GM10266 (cell line): ENCODE measurements around the gene SOHLH2.

ENCODE experiments used
- DNase-seq: peaks from one replicate; pipeline ENCODE4 v3.0.0; 2012; ENCODE audit errors: extremely low spot score
- TF ChIP-seq, protein P1 (sequence below): IDR thresholded peaks from 2 replicates; pipeline ENCODE4 v1.5.1; 2012; ENCODE audit warnings: mild to moderate bottlenecking, low read depth; ENCODE audit not compliant: control insufficient read depth, insufficient read depth; ENCODE audit errors: missing control alignments

The SOHLH2 gene

DNA sequence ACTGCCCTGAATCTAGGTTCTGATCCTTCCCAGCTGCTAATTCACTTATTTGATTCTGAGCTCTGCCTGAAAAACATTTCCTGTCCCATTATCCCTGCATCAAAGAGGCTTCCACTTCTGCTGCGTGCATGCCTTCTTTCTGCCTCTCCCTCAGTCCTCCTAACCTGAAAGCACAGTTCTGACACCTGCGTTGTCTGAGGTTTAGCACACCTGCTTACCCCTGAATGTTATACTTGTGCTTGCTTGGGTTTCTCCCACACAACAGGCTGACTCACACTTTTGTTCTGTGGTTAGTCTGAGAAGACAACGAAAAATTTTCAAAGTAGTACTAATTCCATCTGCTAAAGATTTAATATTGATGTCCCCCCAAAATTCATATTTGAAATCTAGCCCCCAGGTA is 3.1 kb upstream of the SOHLH2 start:
- DNase-seq, result no peak
- TF ChIP-seq, protein P1, sequence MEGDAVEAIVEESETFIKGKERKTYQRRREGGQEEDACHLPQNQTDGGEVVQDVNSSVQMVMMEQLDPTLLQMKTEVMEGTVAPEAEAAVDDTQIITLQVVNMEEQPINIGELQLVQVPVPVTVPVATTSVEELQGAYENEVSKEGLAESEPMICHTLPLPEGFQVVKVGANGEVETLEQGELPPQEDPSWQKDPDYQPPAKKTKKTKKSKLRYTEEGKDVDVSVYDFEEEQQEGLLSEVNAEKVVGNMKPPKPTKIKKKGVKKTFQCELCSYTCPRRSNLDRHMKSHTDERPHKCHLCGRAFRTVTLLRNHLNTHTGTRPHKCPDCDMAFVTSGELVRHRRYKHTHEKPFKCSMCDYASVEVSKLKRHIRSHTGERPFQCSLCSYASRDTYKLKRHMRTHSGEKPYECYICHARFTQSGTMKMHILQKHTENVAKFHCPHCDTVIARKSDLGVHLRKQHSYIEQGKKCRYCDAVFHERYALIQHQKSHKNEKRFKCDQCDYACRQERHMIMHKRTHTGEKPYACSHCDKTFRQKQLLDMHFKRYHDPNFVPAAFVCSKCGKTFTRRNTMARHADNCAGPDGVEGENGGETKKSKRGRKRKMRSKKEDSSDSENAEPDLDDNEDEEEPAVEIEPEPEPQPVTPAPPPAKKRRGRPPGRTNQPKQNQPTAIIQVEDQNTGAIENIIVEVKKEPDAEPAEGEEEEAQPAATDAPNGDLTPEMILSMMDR, result no peak

DNA sequence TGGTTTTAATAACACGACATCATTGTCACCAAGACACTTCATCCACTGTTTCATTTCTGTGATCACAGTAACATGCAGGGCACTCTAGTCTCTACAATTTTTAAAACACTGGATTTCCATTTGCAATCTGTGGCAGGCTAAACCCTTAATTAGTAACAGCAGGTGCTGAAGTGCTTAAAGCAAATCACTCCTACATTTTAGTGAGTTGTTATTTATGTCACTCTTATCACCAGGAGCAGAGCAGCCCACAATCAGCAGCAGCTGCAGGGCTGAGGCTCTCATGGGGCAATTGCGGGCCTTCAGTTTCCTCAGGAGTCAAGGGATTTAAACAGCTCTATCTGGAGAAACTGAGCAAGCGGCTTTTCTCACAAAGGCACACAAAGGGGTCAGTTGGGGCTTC is 1.6 kb downstream of the SOHLH2 start:
- DNase-seq, result no peak
- TF ChIP-seq, protein P1, result no peak

DNA sequence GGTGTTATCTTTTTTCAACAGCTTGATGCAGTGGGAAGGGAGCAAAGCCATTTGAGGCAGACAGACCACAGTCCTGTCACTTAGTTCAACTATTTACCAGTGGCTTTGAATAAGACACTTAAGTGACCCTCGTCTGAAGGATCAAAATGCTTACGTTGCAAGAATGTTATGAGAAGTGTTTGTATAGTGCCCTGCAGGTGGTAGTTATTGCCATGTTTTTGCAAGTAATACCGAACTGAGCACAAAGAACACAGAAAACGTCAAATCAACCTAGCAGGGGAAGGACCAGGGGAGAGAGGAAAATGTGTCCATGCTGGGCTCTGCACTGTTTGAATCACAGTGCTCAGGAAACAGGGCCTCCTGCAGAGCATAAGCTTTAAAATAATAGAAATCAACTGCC is 2.8 kb downstream of the SOHLH2 start:
- no peak for DNase-seq
- TF ChIP-seq, protein P1, result no peak

DNA sequence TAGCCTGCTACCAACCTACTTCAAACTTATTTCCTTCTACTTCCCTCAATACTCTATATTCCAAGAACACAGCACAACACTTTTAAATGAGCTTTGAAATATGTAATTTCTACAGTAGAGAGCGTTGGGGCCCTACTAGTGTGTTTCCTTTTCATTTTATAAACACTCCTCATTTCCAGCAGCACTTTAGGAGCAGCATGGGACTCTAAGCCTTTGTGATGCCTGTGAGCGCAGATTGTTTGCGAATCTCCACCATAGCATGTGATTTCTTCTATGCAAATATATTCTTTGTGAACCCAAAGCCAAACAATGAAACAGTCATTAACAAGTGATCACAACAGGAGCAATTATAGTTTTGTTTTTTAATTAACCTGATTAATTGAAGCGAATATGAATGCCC is 3.6 kb downstream of the SOHLH2 start:
- TF ChIP-seq, protein P1, result no peak
- DNase-seq, result no peak

DNA sequence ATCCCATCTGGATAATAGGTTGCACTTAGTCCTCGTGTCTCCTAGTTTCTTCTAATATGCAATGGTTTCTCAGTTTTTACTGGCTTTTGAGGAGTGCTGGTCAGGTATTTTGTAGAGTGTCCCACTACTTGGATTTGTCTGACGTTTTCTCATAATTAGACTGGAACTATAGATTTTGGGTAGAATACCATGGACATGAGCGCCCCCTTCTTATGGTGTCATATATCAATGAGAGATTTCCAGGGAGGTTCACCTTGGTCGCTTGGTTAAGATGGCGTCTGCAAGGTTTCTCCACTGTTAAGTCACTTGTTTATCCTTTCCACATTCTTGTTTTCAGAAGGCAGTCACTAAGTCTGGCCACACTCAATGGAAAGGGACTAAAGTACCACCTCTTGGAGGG is 6.7 kb downstream of the SOHLH2 start:
- TF ChIP-seq, protein P1, result no peak
- no peak for DNase-seq

DNA sequence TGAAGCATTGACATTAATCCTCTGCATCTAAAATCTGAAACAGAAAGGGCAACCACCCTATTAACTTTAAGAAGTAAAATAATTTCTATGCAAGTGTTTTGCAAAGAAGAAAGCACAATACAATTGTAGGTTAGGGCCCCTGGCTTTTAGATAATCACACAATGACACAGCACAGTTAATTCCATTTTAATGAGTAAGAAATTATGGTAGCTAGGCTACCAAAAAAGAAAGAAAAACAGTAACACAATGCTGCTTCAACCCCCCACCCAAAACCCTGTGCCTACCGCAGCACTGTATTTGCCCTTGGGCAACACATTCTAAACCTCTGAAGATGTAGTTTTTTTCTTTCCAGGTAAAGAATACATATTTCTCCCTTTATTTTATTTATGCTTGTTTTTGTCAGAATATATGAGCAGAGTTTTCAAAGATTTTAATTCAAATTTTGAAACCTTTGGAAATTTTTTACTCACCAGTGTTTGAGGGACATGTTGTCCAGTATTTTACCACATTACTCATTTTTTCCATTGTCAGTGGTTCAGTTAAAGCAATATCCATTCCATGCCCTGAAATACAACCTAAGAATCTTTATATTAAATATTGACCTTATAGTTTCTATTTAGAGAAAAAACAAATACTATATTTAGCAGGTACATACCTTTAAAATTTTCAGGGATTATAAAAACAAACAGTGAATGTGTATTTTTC is 21.1 kb downstream of the SOHLH2 start:
- TF ChIP-seq, protein P1, result no peak
- no peak for DNase-seq

DNA sequence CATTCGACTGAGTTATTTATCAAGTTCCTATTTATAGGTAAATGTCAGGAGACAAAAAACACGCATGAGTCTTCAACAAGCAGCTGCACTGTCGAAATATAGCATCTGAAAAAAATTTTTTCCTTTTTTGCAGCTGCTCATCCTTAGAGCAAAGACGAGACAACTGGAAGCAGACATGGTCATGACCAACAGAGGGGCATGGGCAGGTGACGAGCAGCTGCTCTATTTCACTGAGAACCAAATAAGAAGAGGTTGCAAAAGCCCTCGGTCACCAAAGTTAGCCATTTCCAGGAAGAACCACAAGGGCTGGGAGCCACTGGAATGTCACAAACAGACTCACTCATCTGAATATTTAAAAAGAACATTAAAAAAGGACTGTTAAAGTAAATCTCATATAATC is 22.2 kb downstream of the SOHLH2 start:
- no peak for DNase-seq
- TF ChIP-seq, protein P1, result no peak
